K562 (cell line): ENCODE results near the gene EVI5L. TPM values are rescaled to one million over a fixed set of nuclear protein-coding genes. Genes with fewer than 3 reads are reported as not detected.
A peak's percentile ranks its signal among the peaks of the same experiment; 100 is the strongest.

Experiments
- ATAC-seq: fragments of 200-7000 bp; cut with Tn5 transposase; 3 replicates; pipeline ENCODE4 v1.9.1; 2020; ENCODE audit warnings: moderate library complexity
- BruUV-seq: library from RNA; stranded (reverse); fragments of 400-500 nt; replicated peaks from 2 replicates; lab custom pipeline; 2021; lab: Mats Ljungman, UMichigan
- CTCF ChIA-PET: fragments of 300-600 bp; formaldehyde crosslinking; extraction: SDS; loops from one replicate; lab custom pipeline; 2021; ENCODE audit warnings: low intra/inter-chr PET ratio; lab: Yijun Ruan, JAX
- POLR2A ChIA-PET: fragments of 300-600, 350-650 bp; sonication (Branson Sonifier 250); formaldehyde crosslinking; extraction: SDS; loops from one replicate; lab custom pipeline; 2021; ENCODE audit warnings: antibody characterized with exemption, inconsistent platforms; lab: Yijun Ruan, JAX
- DNase-seq, 4 experiments: peaks; one replicate each; pipeline versions ENCODE4 v3.0.0 to v3.0.0-alpha.2; 2011 to 2018; ENCODE audit warnings: low spot score in 3 of 4, mixed read lengths in 3 of 4; ENCODE audit errors: extremely low read depth in 1 of 4
- FAIRE-seq: peaks from 2 replicates; lab custom pipeline; 2011; peaks lifted over from hg19 to GRCh38; lab: Jason Lieb, UNC
- H2AFZ ChIP-seq: 2 replicates; pipeline ENCODE4 v1.6.0; 2011; ENCODE audit warnings: low read depth, low read length, control low read depth, inconsistent platforms
- H3K27ac ChIP-seq: fragments of 200-600 bp; 3 replicates; pipeline ENCODE4 v1.8.0; 2011; ENCODE audit warnings: low read depth, mild to moderate bottlenecking, control low read depth, inconsistent platforms, low read length, moderate library complexity, mixed read lengths; ENCODE audit errors: extremely low read depth
- H3K27me3 ChIP-seq, 2 experiments: fragments of 300-600 bp in 1 of 2; 2 replicates in 1 of 2; 3 replicates in 1 of 2; pipeline versions ENCODE4 v1.6.0 to v1.8.0; 2011; ENCODE audit warnings: inconsistent platforms in 2 of 2, low read length in 2 of 2, mild to moderate bottlenecking in 1 of 2, mixed read lengths in 1 of 2, moderate library complexity in 1 of 2; ENCODE audit not compliant: control insufficient read depth in 2 of 2, insufficient read depth in 2 of 2
- H3K36me3 ChIP-seq: fragments of 300-600 bp; 3 replicates; pipeline ENCODE4 v1.8.0; 2011; ENCODE audit warnings: mild to moderate bottlenecking, low read length, inconsistent platforms; ENCODE audit not compliant: control insufficient read depth, insufficient read depth
- H3K4me1 ChIP-seq, 2 experiments: fragments of 200-600 bp in 1 of 2; replicated peaks in 1 of 2; 2 replicates in 1 of 2; 3 replicates in 1 of 2; pipeline versions ENCODE4 v1.5.1 to v1.8.0; 2011; ENCODE audit warnings: inconsistent platforms in 2 of 2, low read length in 2 of 2, mild to moderate bottlenecking in 1 of 2, mixed read lengths in 1 of 2, moderate library complexity in 1 of 2; ENCODE audit not compliant: control insufficient read depth in 2 of 2, insufficient read depth in 2 of 2
- H3K4me2 ChIP-seq: 2 replicates; pipeline ENCODE4 v1.6.1; 2011; ENCODE audit warnings: low read length, control low read depth, inconsistent platforms, mixed read lengths; ENCODE audit not compliant: insufficient read depth
- H3K4me3 ChIP-seq: fragments of 200-600 bp; sonication (generic), shearing (Covaris generic); 2 replicates; pipeline ENCODE4 v1.5.1; 2016; ENCODE audit warnings: control low read depth, inconsistent platforms
- H3K79me2 ChIP-seq: fragments of 200-600 bp; 3 replicates; pipeline ENCODE4 v1.8.0; 2011; ENCODE audit warnings: low read length, inconsistent platforms; ENCODE audit not compliant: control insufficient read depth, insufficient read depth
- H3K9ac ChIP-seq, 2 experiments: 2 replicates each; pipeline versions ENCODE4 v1.6.0 to v1.6.1; 2011; ENCODE audit warnings: low read depth in 2 of 2, low read length in 2 of 2, control low read depth in 1 of 2, inconsistent platforms in 1 of 2, mild to moderate bottlenecking in 1 of 2, mixed read lengths in 1 of 2; ENCODE audit not compliant: insufficient read depth in 1 of 2
- H3K9me1 ChIP-seq: one replicate; pipeline ENCODE4 v1.6.0; 2011; ENCODE audit warnings: inconsistent platforms, mild to moderate bottlenecking, low read length, moderate library complexity; ENCODE audit not compliant: control insufficient read depth, insufficient read depth
- H3K9me3 ChIP-seq: replicated peaks from 2 replicates; pipeline ENCODE4 v1.5.1; 2011; ENCODE audit warnings: low read depth, low read length, inconsistent platforms; ENCODE audit not compliant: control insufficient read depth, insufficient read depth
- H4K20me1 ChIP-seq: replicated peaks from 2 replicates; pipeline ENCODE4 v1.6.1; 2011; ENCODE audit warnings: low read length, inconsistent platforms, mixed read lengths; ENCODE audit not compliant: control insufficient read depth, insufficient read depth
- BRD9 ChIP-seq: fragments of 450-650 bp; IDR thresholded peaks from 2 replicates; pipeline ENCODE4 v1.6.1; 2018; ENCODE audit warnings: low read depth; ENCODE audit not compliant: partially characterized antibody
- CCAR2 ChIP-seq: fragments of 200-400 bp; formaldehyde crosslinking; IDR thresholded peaks from 2 replicates; pipeline ENCODE4 v1.6.1; 2017; ENCODE audit warnings: mild to moderate bottlenecking, low read depth, low read length
- COPS2 ChIP-seq: fragments of 450-650 bp; conservative IDR thresholded peaks from 2 replicates; pipeline ENCODE4 v1.6.1; 2016; ENCODE audit warnings: mild to moderate bottlenecking, moderate library complexity
- CREB1 ChIP-seq, 2 experiments: sonication (generic) in 1 of 2; formaldehyde crosslinking in 1 of 2; IDR thresholded peaks; 2 replicates each; pipeline versions ENCODE4 v1.6.1 to v1.8.0; 2012 to 2022; ENCODE audit warnings: inconsistent platforms in 1 of 2, mild to moderate bottlenecking in 1 of 2, missing genetic modification reagents in 1 of 2, moderate library complexity in 1 of 2
- E2F6 ChIP-seq, 2 experiments: IDR thresholded peaks; 2 replicates each; pipeline ENCODE4 v1.6.1; 2011; ENCODE audit warnings: borderline replicate concordance in 1 of 2, control low read depth in 1 of 2, low read depth in 1 of 2, low read length in 1 of 2, mild to moderate bottlenecking in 1 of 2, mixed read lengths in 1 of 2, moderate library complexity in 1 of 2; ENCODE audit not compliant: insufficient read depth in 1 of 2, insufficient read length in 1 of 2, poor library complexity in 1 of 2, severe bottlenecking in 1 of 2; ENCODE audit errors: extremely low read depth in 1 of 2
- GTF2B ChIP-seq: IDR thresholded peaks from 2 replicates; pipeline ENCODE4 v1.6.1; 2011; ENCODE audit not compliant: insufficient read length; ENCODE audit errors: extremely low read depth
- JUN ChIP-seq, 2 experiments: sonication (generic) in 1 of 2; formaldehyde crosslinking in 1 of 2; IDR thresholded peaks; 2 replicates each; pipeline versions ENCODE4 v1.6.1 to v1.8.0; 2012 to 2022; ENCODE audit warnings: borderline replicate concordance in 2 of 2, mild to moderate bottlenecking in 2 of 2, improper control_type of control experiment in 1 of 2, low read depth in 1 of 2, low read length in 1 of 2, missing genetic modification reagents in 1 of 2
- KLF10 ChIP-seq: fragments of 250-450 bp; sonication (Bioruptor Pico); IDR thresholded peaks from 2 replicates; pipeline ENCODE4 v1.6.1; 2021; ENCODE audit warnings: matching md5 sums
- MAFG ChIP-seq: fragments of 450-650 bp; conservative IDR thresholded peaks from 2 replicates; pipeline ENCODE4 v1.6.1; 2016; ENCODE audit warnings: missing genetic modification characterization, missing compliant biosample characterization
- MBD2 ChIP-seq: sonication (generic); IDR thresholded peaks from 2 replicates; pipeline ENCODE4 v1.6.1; 2016; ENCODE audit warnings: low read depth, borderline replicate concordance
- MTA1 ChIP-seq: fragments of 450-650 bp; IDR thresholded peaks from 2 replicates; pipeline ENCODE4 v1.6.1; 2017; ENCODE audit warnings: borderline replicate concordance
- NBN ChIP-seq: fragments of 450-650 bp; IDR thresholded peaks from 2 replicates; pipeline ENCODE4 v1.6.1; 2016; ENCODE audit warnings: low read depth, mild to moderate bottlenecking
- RBM39 ChIP-seq: fragments of 200-400 bp; formaldehyde crosslinking; optimal IDR thresholded peaks from 2 replicates; pipeline ENCODE3; 2018; ENCODE audit warnings: low read depth, low read length
- RFX1 ChIP-seq: fragments of 450-650 bp; IDR thresholded peaks from 2 replicates; pipeline ENCODE4 v1.6.1; 2016; ENCODE audit warnings: mild to moderate bottlenecking, moderate library complexity
- TCF7 ChIP-seq: sonication (generic); IDR thresholded peaks from 2 replicates; pipeline ENCODE4 v1.6.1; 2016; ENCODE audit warnings: antibody characterized with exemption, borderline replicate concordance
- ZNF12 ChIP-seq: sonication (generic); formaldehyde crosslinking; IDR thresholded peaks from 2 replicates; pipeline ENCODE4 v1.4.0; 2020; ENCODE audit warnings: mild to moderate bottlenecking, missing genetic modification reagents
- ZNF583 ChIP-seq: fragments of 250-450 bp; sonication (Bioruptor Pico); IDR thresholded peaks from 2 replicates; pipeline ENCODE4 v1.4.0; 2020
- ZSCAN32 ChIP-seq: fragments of 450-650 bp; formaldehyde crosslinking; IDR thresholded peaks from 2 replicates; pipeline ENCODE4 v1.4.0; 2020; ENCODE audit warnings: mild to moderate bottlenecking, moderate library complexity
- WGBS: fragments of 100-300 bp; shearing (Covaris generic); methylation state at CpG from one replicate; pipeline ENCODE4 v1.1.6; 2016; ENCODE audit warnings: low coverage, mixed read lengths; ENCODE audit not compliant: insufficient coverage; ENCODE audit errors: missing lambda C conversion rate; 5-methylcytosine and 5-hydroxymethylcytosine counted together
- in situ Hi-C: fragments of 300-500 bp; cut with MboI; formaldehyde crosslinking; loops from 4 replicates; pipeline ENCODE4 v1.15.0; 2018; ENCODE audit warnings: inconsistent platforms, mixed read lengths
- intact Hi-C: fragments of 100-400 bp; cut with micrococcal nuclease; formaldehyde crosslinking; loops from 2 replicates; pipeline ENCODE4 v1.14.2; 2022
- polyA plus RNA-seq, 8 experiments: library from polyadenylated mRNA; depleted of rRNA in 4 of 8; stranded (reverse) in 5 of 8; unstranded in 3 of 8; fragments of >200 nt; fragmentation: Nextera tagmentation in 2 of 8; fragmentation: Illumina TruSeq in 1 of 8; extraction: Ambion mirVana in 2 of 8; extraction: Trizol in 1 of 8; gene quantifications; 2 replicates each; pipeline versions ENCODE4 v1.2.1 to v1.2.3, GENCODE V29; 2011 to 2014; ENCODE audit warnings: inconsistent platforms in 1 of 8, missing spikeins in 1 of 8
- total RNA-seq, 7 experiments: library from RNA; depleted of rRNA in 6 of 7; stranded (reverse); fragments of >200 nt in 6 of 7; fragmentation: Illumina TruSeq in 2 of 7; extraction: Trizol in 2 of 7; gene quantifications; 2 replicates each; pipeline versions ENCODE4 v1.2.1 to v1.2.3, GENCODE V29; 2011 to 2021; ENCODE audit warnings: low replicate concordance in 1 of 7

Gene EVI5L
- total and polyA plus RNA-seq, 9 of the 15 experiments (the other 6 are each of a cell fraction or from before 2014, with no cell fraction given): 0.69 to 1.8 (median 1.2) TPM; not detected in 2

- peak; percentile 70 to 96 for TF ChIP-seq E2F6 (IDR thresholded peaks at IDR 0.05; ENCODE audit: borderline replicate concordance in 1 of 2, extremely low read depth in 1 of 2, insufficient read depth in 1 of 2, insufficient read length in 1 of 2, low read depth in 1 of 2, low read length in 1 of 2, poor library complexity in 1 of 2, severe bottlenecking in 1 of 2)
- TF ChIP-seq CREB1 (IDR thresholded peaks at IDR 0.05): no peak; the same call in 1 of the 2 replicates
- peak; percentile 82 for TF ChIP-seq CREB1 (CRISPR knock-in tag; IDR thresholded peaks at IDR 0.05)
- no peak for TF ChIP-seq MAFG (tag)
- no peak for TF ChIP-seq COPS2
Measured at GRCh38 chr19:7868671-7869452, 38.8 kb downstream of the EVI5L start (continued).

- no peaks in the 10 kb centered on the region; a peak in 1 of 5 replicates for H3K27me3 ChIP-seq
- DNase-seq: peak; percentile 67 to 81 (median 72)
- ChIA-PET POLR2A (interaction anchor here (0.6 to 2.0 kb wide), 14 partner anchors 11 to 784 kb away, joined by 3 to 16 read pairs (median 4); partner anchors contain the start of genes MAP2K7, PET100, SNAPC2 and XAB2), CTCF (interaction anchor here (1.2 kb wide), 1 partner anchor 17 kb away, joined by 3 read pairs; no protein-coding TSS in a partner anchor)
- H2AFZ ChIP-seq: peak overlapping the region; percentile 99
- H3K4me2 ChIP-seq: peak overlapping the region; percentile 83; the same call in 1 of the 2 replicates
- peak overlapping the region; percentile 71; the same call in 2 of the 3 replicates for H3K27ac ChIP-seq
- H3K4me3 ChIP-seq: peak overlapping the region; percentile 75
- H3K9ac ChIP-seq: peak overlapping the region; percentile 54 to 88; a peak in 3 of 4 replicates
- peak; percentile 69 for FAIRE-seq
- intact Hi-C loops (no loop called here), in situ Hi-C loops (no loop called here)
- H3K79me2 ChIP-seq: no peaks in the 10 kb centered on the region
- H3K4me1 ChIP-seq: peaks cover 15 to 89% of the 10 kb centered on the region in 2 experiments; a peak in 4 of 5 replicates
- peak; percentile 60 for ATAC-seq
- H3K36me3 ChIP-seq: no peaks in the 10 kb centered on the region
- no peaks in the 10 kb centered on the region for H3K9me1 ChIP-seq
- WGBS: 0% methylated on average over 13 of the region's 47 CpGs
- H4K20me1 ChIP-seq: peaks cover 13% of the 10 kb centered on the region
- no TSS peak for BruUV-seq
- H3K9me3 ChIP-seq: no peaks in the 10 kb centered on the region
- no peak for TF ChIP-seq MTA1
- TF ChIP-seq JUN (IDR thresholded peaks at IDR 0.05; ENCODE audit: borderline replicate concordance, low read depth, low read length): 0 out of 2 replicates have a peak, but pooled peaks have one; percentile 1
- no peak for TF ChIP-seq JUN (CRISPR knock-in tag; IDR thresholded peaks at IDR 0.05; ENCODE audit: borderline replicate concordance)
- TF ChIP-seq RFX1: no peak
- TF ChIP-seq ZNF583 (CRISPR knock-in tag): no peak
- TF ChIP-seq TCF7: no peak
- TF ChIP-seq RBM39: no peak
- TF ChIP-seq KLF10 (CRISPR knock-in tag): no peak
- peak; percentile 4; the same call in 1 of the 2 replicates for TF ChIP-seq ZNF12
- TF ChIP-seq GTF2B: no peak
- TF ChIP-seq ZSCAN32: no peak
- TF ChIP-seq BRD9: no peak
- TF ChIP-seq CCAR2: no peak
- no peak for TF ChIP-seq NBN
- TF ChIP-seq MBD2: no peak; the same call in 1 of the 2 replicates
Measured at GRCh38 chr19:7869453-7869909, 39.5 kb downstream of the EVI5L start.
